Muscle layer of duodenum (tissue), 2 donors: Measurements from ENCODE around the gene PAX9.

Source experiments
- H3K27ac ChIP-seq: one replicate; pipeline ENCODE4 v1.7.0; 2013; ENCODE audit warnings: mild to moderate bottlenecking, low read length
- H3K27me3 ChIP-seq: one replicate; pipeline ENCODE4 v1.7.0; 2013; ENCODE audit warnings: low read depth, mild to moderate bottlenecking, control low read depth, low read length
- H3K36me3 ChIP-seq, 2 donors: one replicate each; pipeline ENCODE4 v1.7.0; 2013; ENCODE audit warnings: low read length in 2 of 2, control low read depth in 1 of 2, mild to moderate bottlenecking in 1 of 2; ENCODE audit not compliant: insufficient read depth in 2 of 2, control insufficient read depth in 1 of 2
- H3K4me1 ChIP-seq, 2 donors: one replicate each; pipeline ENCODE4 v1.7.0; 2013; ENCODE audit warnings: low read length in 2 of 2, mild to moderate bottlenecking in 2 of 2, control low read depth in 1 of 2, moderate library complexity in 1 of 2; ENCODE audit not compliant: insufficient read depth in 2 of 2, control insufficient read depth in 1 of 2
- H3K4me3 ChIP-seq, 2 donors: one replicate each; pipeline ENCODE4 v1.7.0; 2013; ENCODE audit warnings: low read length in 2 of 2, low read depth in 1 of 2, mild to moderate bottlenecking in 1 of 2
- H3K9me3 ChIP-seq, 2 donors: one replicate each; pipeline ENCODE4 v1.7.0; 2013; ENCODE audit warnings: low read length in 2 of 2, control low read depth in 1 of 2, mild to moderate bottlenecking in 1 of 2; ENCODE audit not compliant: control insufficient read depth in 1 of 2
- donor health status: healthy.

The PAX9 gene

DNA sequence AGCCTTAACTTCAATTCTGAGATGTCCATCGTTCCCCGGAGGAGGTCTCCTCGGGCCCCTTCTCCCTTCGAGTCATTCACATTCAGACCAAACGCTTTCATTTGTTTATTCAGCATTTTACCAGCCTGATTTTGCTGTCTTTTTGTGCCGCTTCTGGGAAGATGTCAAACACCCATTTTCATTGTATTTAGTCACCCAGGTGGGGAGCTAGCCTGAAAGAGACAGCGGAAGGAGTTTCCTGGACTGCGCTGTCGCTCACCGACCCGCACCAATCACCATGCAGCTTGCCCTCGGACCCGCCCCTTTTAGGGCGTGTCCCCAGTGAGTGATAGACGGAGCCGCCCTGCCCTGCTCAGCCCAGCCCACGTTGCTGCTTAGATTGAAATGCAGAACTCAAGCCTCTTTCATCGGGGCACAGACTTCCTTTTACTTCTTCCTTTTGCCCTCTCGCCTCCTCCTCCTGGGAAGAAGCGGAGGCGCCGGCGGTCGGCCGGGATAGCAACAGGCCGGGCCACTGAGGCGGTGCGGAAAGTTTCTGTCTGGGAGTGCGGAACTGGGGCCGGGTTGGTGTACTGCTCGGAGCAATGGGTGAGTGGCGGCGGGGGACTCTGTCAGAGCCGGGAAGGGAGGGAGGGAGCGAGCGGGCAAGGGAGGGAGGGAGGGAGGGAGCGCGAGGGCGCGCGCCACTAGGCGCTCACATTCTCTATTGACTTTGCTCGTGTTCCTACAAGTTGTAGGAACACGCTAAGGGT is at the start of gene PAX9:
Gene PAX9, plus strand, starts transcription at position 355 of the 752 bp plus-strand sequence. Its CDS starts 230 bp downstream, at position 585.
- H3K4me1 ChIP-seq: peaks cover 0 to 67% of the 10 kb centered on the region in 2 donors

DNA sequence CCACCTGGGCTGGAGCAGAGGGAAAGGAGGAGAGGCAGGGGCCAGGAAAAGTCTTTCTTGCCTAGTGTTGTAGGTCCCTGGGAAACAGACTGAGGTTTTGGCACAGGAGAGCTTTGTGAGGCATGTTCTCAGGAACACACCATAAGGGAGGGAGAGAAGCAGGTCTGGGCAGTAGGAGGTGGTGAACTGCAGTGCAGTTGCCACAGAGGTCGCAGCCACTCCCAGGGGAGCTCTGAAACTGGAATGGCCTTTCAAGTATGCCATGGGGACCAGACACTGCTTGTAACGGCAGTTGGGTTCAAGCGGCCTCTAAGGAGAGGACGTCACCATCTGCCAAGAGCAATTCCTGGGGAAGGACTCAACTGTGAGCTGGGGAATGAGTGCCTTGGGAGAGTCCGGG is 43.8 kb upstream of the PAX9 start:
- no peaks in the 10 kb centered on the region for H3K4me1 ChIP-seq
- peaks cover 4% of the 10 kb centered on the region for H3K27me3 ChIP-seq
- H3K36me3 ChIP-seq: no peaks in the 10 kb centered on the region
- H3K9me3 ChIP-seq: no peaks in the 10 kb centered on the region
- no peak overlapping the region for H3K27ac ChIP-seq
- H3K4me3 ChIP-seq: no peak overlapping the region

More for the DNA sequence above, at the start of gene PAX9:
- Histone ChIP-seq H3K27ac (no peak within 1 kb of the TSS), H3K27me3 (peaks cover 99% of the 10 kb centered on the region), H3K36me3 (no peaks in the 10 kb centered on the region), H3K4me3 (peak within 1 kb of the TSS; percentile 48 to 49), H3K9me3 (no peaks in the 10 kb centered on the region)

DNA sequence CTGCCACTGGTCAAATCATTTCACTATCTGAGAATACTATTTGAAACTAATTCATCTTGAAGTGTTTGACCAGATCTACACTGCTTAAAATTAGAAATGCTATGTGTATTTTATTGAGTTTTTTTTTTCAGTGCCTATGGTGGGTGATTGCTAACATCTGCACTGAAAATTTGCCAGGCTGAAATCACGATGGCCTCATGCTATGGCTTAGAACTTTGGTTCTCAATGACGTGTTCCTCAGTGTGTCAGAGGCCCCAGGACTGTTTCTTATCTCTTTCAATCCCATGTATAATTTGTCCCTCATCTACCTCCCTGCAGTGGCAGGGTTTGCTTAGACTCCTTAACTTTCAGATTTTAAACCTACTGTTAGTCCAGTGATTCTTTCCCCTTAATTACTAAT is 43.0 kb upstream of the PAX9 start:
- Histone ChIP-seq H3K9me3 (no peaks in the 10 kb centered on the region), H3K27me3 (peaks cover 4% of the 10 kb centered on the region), H3K36me3 (no peaks in the 10 kb centered on the region), H3K4me3 (no peak overlapping the region), H3K27ac (no peak overlapping the region), H3K4me1 (no peaks in the 10 kb centered on the region)

- Histone ChIP-seq H3K36me3 (no peaks in the 10 kb centered on the region), H3K9me3 (no peaks in the 10 kb centered on the region), H3K4me3 (no peak overlapping the region), H3K27ac (no peak overlapping the region), H3K27me3 (peaks cover 3% of the 10 kb centered on the region), H3K4me1 (no peaks in the 10 kb centered on the region)
Observed at GRCh38 chr14:36619131-36619530, 42.5 kb upstream of the PAX9 start.

- H3K36me3 ChIP-seq: no peaks in the 10 kb centered on the region
- no peaks in the 10 kb centered on the region for H3K9me3 ChIP-seq
- H3K4me3 ChIP-seq: no peak overlapping the region
- H3K27me3 ChIP-seq: no peaks in the 10 kb centered on the region
- H3K4me1 ChIP-seq: no peaks in the 10 kb centered on the region
- H3K27ac ChIP-seq: no peak overlapping the region
Observed at GRCh38 chr14:36619853-36620252, 41.8 kb upstream of the PAX9 start.

DNA sequence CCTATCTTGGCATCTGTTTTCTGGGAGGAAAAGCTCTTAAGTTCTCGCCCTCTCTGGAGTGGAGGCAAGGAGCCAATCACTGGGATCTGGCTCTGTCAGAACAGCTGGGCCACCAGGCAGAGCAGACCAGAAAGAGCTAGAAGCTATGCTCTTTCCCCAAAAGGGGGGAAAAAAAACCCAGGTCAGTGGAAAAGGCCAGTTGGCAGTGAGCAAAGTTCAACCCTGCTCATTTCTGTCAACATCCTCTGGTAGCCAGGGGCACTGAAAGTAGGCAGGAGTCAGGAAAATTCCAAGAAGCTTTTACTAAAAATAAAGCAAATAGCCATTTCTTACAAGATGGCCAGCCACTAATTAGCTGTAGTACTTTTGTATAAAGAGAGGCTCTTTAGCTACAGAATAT is 36.6 kb upstream of the PAX9 start:
- H3K9me3 ChIP-seq: no peaks in the 10 kb centered on the region
- H3K27me3 ChIP-seq: peaks cover 6% of the 10 kb centered on the region
- H3K36me3 ChIP-seq: no peaks in the 10 kb centered on the region
- no peak overlapping the region for H3K4me3 ChIP-seq
- H3K27ac ChIP-seq: no peak overlapping the region
- H3K4me1 ChIP-seq: no peaks in the 10 kb centered on the region

GRCh38 chr14:36625436-36625835 is 36.2 kb upstream of the PAX9 start:
- H3K27me3 ChIP-seq: peaks cover 6% of the 10 kb centered on the region
- H3K9me3 ChIP-seq: no peaks in the 10 kb centered on the region

GRCh38 chr14:36626151-36626550 is 35.5 kb upstream of the PAX9 start:
- Histone ChIP-seq H3K27ac (no peak overlapping the region), H3K4me3 (no peak overlapping the region), H3K9me3 (no peaks in the 10 kb centered on the region), H3K4me1 (no peaks in the 10 kb centered on the region), H3K36me3 (no peaks in the 10 kb centered on the region), H3K27me3 (peaks cover 6% of the 10 kb centered on the region)

More at GRCh38 chr14:36625436-36625835, 36.2 kb upstream of the PAX9 start:
- Histone ChIP-seq H3K4me1 (no peaks in the 10 kb centered on the region), H3K27ac (no peak overlapping the region), H3K4me3 (no peak overlapping the region), H3K36me3 (no peaks in the 10 kb centered on the region)

- Histone ChIP-seq H3K27ac (no peak overlapping the region), H3K27me3 (peaks cover 6% of the 10 kb centered on the region), H3K9me3 (no peaks in the 10 kb centered on the region)
Observed at GRCh38 chr14:36627981-36628380, 33.7 kb upstream of the PAX9 start.

GRCh38 chr14:36633580-36633979 is 28.1 kb upstream of the PAX9 start:
- H3K27ac ChIP-seq: no peak overlapping the region
- H3K4me3 ChIP-seq: no peak overlapping the region
- no peaks in the 10 kb centered on the region for H3K36me3 ChIP-seq
- no peaks in the 10 kb centered on the region for H3K4me1 ChIP-seq
- no peaks in the 10 kb centered on the region for H3K27me3 ChIP-seq
- H3K9me3 ChIP-seq: no peaks in the 10 kb centered on the region

More at GRCh38 chr14:36627981-36628380, 33.7 kb upstream of the PAX9 start:
- no peaks in the 10 kb centered on the region for H3K36me3 ChIP-seq
- no peak overlapping the region for H3K4me3 ChIP-seq
- H3K4me1 ChIP-seq: no peaks in the 10 kb centered on the region

GRCh38 chr14:36646664-36647416 is 14.8 kb upstream of the PAX9 start:
- Histone ChIP-seq H3K9me3 (no peaks in the 10 kb centered on the region), H3K36me3 (no peaks in the 10 kb centered on the region), H3K4me3 (peak overlapping the region in 1 of 2 donors; percentile 65), H3K27ac (no peak overlapping the region), H3K4me1 (peaks cover 4 to 21% of the 10 kb centered on the region in 2 donors), H3K27me3 (peaks cover 57% of the 10 kb centered on the region)
